PC-9 (cell line): Measurements from ENCODE around the gene PNPLA2. TPM values are rescaled to one million over a fixed set of nuclear protein-coding genes. Genes with fewer than 3 reads are reported as not detected.

Source experiments
- BruUV-seq: library from RNA; stranded (reverse); fragments of 400-500 nt; replicated peaks from 2 replicates; lab custom pipeline; 2021; lab: Mats Ljungman, UMichigan
- CTCF ChIA-PET: fragments of 300-600 bp; sonication (Branson Sonifier 250); formaldehyde crosslinking; loops from one replicate; lab custom pipeline; 2022; ENCODE audit warnings: antibody characterized with exemption; lab: Charles Lee
- POLR2A ChIA-PET: fragments of 300-600 bp; sonication (Branson Sonifier 250); formaldehyde crosslinking; loops from one replicate; lab custom pipeline; 2022; ENCODE audit warnings: antibody characterized with exemption; ENCODE audit not compliant: unreplicated experiment; lab: Charles Lee
- DNase-seq, 2 experiments: peaks; one replicate each; pipeline versions ENCODE4 v3.0.0 to v3.0.0-alpha.2; 2015 to 2022; ENCODE audit warnings: mixed read lengths in 1 of 2
- H2AFZ ChIP-seq: fragments of 200-600 bp; sonication (generic); 2 replicates; pipeline ENCODE4 v1.8.1; 2017; ENCODE audit warnings: antibody characterized with exemption
- H3F3A ChIP-seq: fragments of 200-600 bp; sonication (generic); 2 replicates; pipeline ENCODE4 v1.8.1; 2017; ENCODE audit warnings: antibody characterized with exemption, mild to moderate bottlenecking, low read depth; ENCODE audit not compliant: insufficient read depth
- H3K27ac ChIP-seq: fragments of 200-600 bp; sonication (generic); 2 replicates; pipeline ENCODE4 v1.6.1; 2016; ENCODE audit warnings: mixed run types
- H3K27me3 ChIP-seq: fragments of 200-600 bp; sonication (generic); 2 replicates; pipeline ENCODE4 v1.6.1; 2016; ENCODE audit warnings: low read depth, mixed run types; ENCODE audit not compliant: insufficient read depth
- H3K36me3 ChIP-seq: fragments of 200-600 bp; sonication (generic); 2 replicates; pipeline ENCODE4 v1.6.1; 2016; ENCODE audit warnings: low read depth, mixed run types
- H3K4me1 ChIP-seq: fragments of 200-600 bp; sonication (generic); replicated peaks from 2 replicates; pipeline ENCODE4 v1.6.1; 2016; ENCODE audit warnings: mixed run types; ENCODE audit not compliant: insufficient read depth
- H3K4me2 ChIP-seq: fragments of 200-600 bp; sonication (generic); 2 replicates; pipeline ENCODE4 v1.6.1; 2017; ENCODE audit warnings: mixed run types
- H3K4me3 ChIP-seq: fragments of 200-600 bp; sonication (generic); 2 replicates; pipeline ENCODE4 v1.6.1; 2016; ENCODE audit warnings: mixed run types
- H3K79me2 ChIP-seq: fragments of 200-600 bp; sonication (generic); 2 replicates; pipeline ENCODE4 v1.6.1; 2017; ENCODE audit warnings: low read depth, mixed run types
- H3K9me2 ChIP-seq: fragments of 200-600 bp; sonication (generic); 2 replicates; pipeline ENCODE4 v1.8.1; 2017; ENCODE audit warnings: mild to moderate bottlenecking; ENCODE audit not compliant: insufficient read depth
- H3K9me3 ChIP-seq: fragments of 200-600 bp; sonication (generic); 2 replicates; pipeline ENCODE4 v1.8.1; 2016; ENCODE audit warnings: low read depth; ENCODE audit not compliant: insufficient read depth
- H4K20me1 ChIP-seq: fragments of 200-600 bp; sonication (generic); 2 replicates; pipeline ENCODE4 v1.8.1; 2017; ENCODE audit not compliant: insufficient read depth
- CTCF ChIP-seq: fragments of 200-600 bp; sonication (generic); conservative IDR thresholded peaks from 2 replicates; pipeline ENCODE4 v1.6.1; 2017; ENCODE audit warnings: mixed run types, antibody characterized with exemption, mild to moderate bottlenecking, moderate library complexity
- EZH2 ChIP-seq: fragments of 200-600 bp; sonication (generic); IDR thresholded peaks from 2 replicates; pipeline ENCODE4 v1.8.0; 2017; ENCODE audit warnings: antibody characterized with exemption, low read depth
- intact Hi-C: fragments of 100-400 bp; cut with micrococcal nuclease; formaldehyde crosslinking; loops from one replicate; pipeline ENCODE4 v1.10.0; 2022; ENCODE audit not compliant: unreplicated experiment
- total RNA-seq: library from RNA; stranded (reverse); gene quantifications from 2 replicates; pipeline ENCODE4 v1.2.3, GENCODE V29; 2021

Gene PNPLA2
- total RNA-seq, 1 experiment from 2014 or later: 137 TPM

GRCh38 chr11:833114-833791 is 14.5 kb downstream of the PNPLA2 start:
- POLR2A ChIA-PET: no interaction called here
- Histone ChIP-seq H3K27ac (peak overlapping the region; percentile 78), H3K4me2 (peak overlapping the region; percentile 87), H3K79me2 (peaks cover 12% of the 10 kb centered on the region), H3K4me1 (peaks cover 18% of the 10 kb centered on the region), H4K20me1 (no peaks in the 10 kb centered on the region), H3F3A (peaks cover 17% of the 10 kb centered on the region; the same call in 1 of the 2 replicates), H3K9me2 (no peaks in the 10 kb centered on the region), H2AFZ (no peak overlapping the region), H3K4me3 (peak overlapping the region; percentile 67), H3K27me3 (no peaks in the 10 kb centered on the region), H3K36me3 (no peaks in the 10 kb centered on the region), H3K9me3 (no peaks in the 10 kb centered on the region)
- CTCF ChIA-PET: no interaction called here
- BruUV-seq: no TSS peak
- intact Hi-C loops: no loop called here
- TF ChIP-seq CTCF: no peak
- peak; percentile 35 to 57 for DNase-seq

- Histone ChIP-seq H3K9me2 (no peaks in the 10 kb centered on the region), H3K9me3 (no peaks in the 10 kb centered on the region), H3K36me3 (no peaks in the 10 kb centered on the region), H3K27me3 (no peaks in the 10 kb centered on the region), H2AFZ (no peak overlapping the region), H3K27ac (peak overlapping the region; percentile 78), H3K4me3 (peak overlapping the region; percentile 67; the same call in 1 of the 2 replicates), H4K20me1 (no peaks in the 10 kb centered on the region), H3K79me2 (peaks cover 12% of the 10 kb centered on the region), H3K4me1 (peaks cover 15% of the 10 kb centered on the region), H3F3A (peaks cover 22% of the 10 kb centered on the region; the same call in 1 of the 2 replicates), H3K4me2 (peak overlapping the region; percentile 87)
- ChIA-PET CTCF (no interaction called here), POLR2A (interaction anchor here (0.6 to 0.7 kb wide), 2 partner anchors 272 to 274 kb away, joined by 4 to 7 read pairs; no protein-coding TSS in a partner anchor)
- peak in 1 of 2 experiments; percentile 37 for DNase-seq
- intact Hi-C loops: loop anchor here (2.0 kb wide), 1 partner anchor 15 kb away; the partner anchor contains the start of gene PNPLA2
- no TSS peak for BruUV-seq
- TF ChIP-seq CTCF (no peak), EZH2 (no peak)
Observed at GRCh38 chr11:833849-834311, 15.2 kb downstream of the PNPLA2 start.

- no peaks in the 10 kb centered on the region for H3K36me3 ChIP-seq
- CTCF ChIA-PET: interaction anchor here (1.0 kb wide), 1 partner anchor 9 kb away, joined by 3 read pairs; no protein-coding TSS in a partner anchor
- intact Hi-C loops: loop anchor here (2.0 kb wide), 1 partner anchor 16 kb away; the partner anchor contains the start of gene PNPLA2
- DNase-seq: peak; percentile 83 to 88
- peak overlapping the region; percentile 67; the same call in 1 of the 2 replicates for H3K4me3 ChIP-seq
- H3K79me2 ChIP-seq: peaks cover 12% of the 10 kb centered on the region
- TF ChIP-seq CTCF: no peak
- TF ChIP-seq EZH2: no peak
- H2AFZ ChIP-seq: no peak overlapping the region
- no peaks in the 10 kb centered on the region for H3K9me2 ChIP-seq
- POLR2A ChIA-PET: interaction anchor here (0.5 to 1.2 kb wide), 13 partner anchors 8 to 275 kb away, joined by 3 to 13 read pairs (median 5); partner anchors contain the start of genes PNPLA2 and TSPAN4
- peak overlapping the region; percentile 78 for H3K27ac ChIP-seq
- TSS peak; percentile 76 for BruUV-seq
- H3F3A ChIP-seq: peaks cover 22% of the 10 kb centered on the region; the same call in 1 of the 2 replicates
- no peaks in the 10 kb centered on the region for H3K9me3 ChIP-seq
- H3K4me1 ChIP-seq: peaks cover 15% of the 10 kb centered on the region
- 0 out of 2 replicates have a peak, but pooled peaks cover 4% of the 10 kb centered on the region for H4K20me1 ChIP-seq
- no peaks in the 10 kb centered on the region for H3K27me3 ChIP-seq
- peak overlapping the region; percentile 87 for H3K4me2 ChIP-seq
Observed at GRCh38 chr11:834371-835316, 15.9 kb downstream of the PNPLA2 start.
